GM12878 (cell line): Measurements from ENCODE around the gene DCAF11. TPM values are rescaled to one million over a fixed set of nuclear protein-coding genes. Genes with fewer than 3 reads are reported as not detected.
A peak's percentile ranks its signal among the peaks of the same experiment; 100 is the strongest.

Experiments
- ATAC-seq: fragments of 200-7000 bp; cut with Tn5 transposase; 3 replicates; pipeline ENCODE4 v1.9.1; 2020; ENCODE audit warnings: mild to moderate bottlenecking, moderate library complexity
- BruUV-seq: library from RNA; stranded (reverse); fragments of 400-500 nt; replicated peaks from 2 replicates; lab custom pipeline; 2021; lab: Mats Ljungman, UMichigan
- CTCF ChIA-PET: fragments of 300-600 bp; sonication (Branson Sonifier 250); formaldehyde crosslinking; extraction: SDS; loops from one replicate; lab custom pipeline; 2021; ENCODE audit warnings: inconsistent platforms; lab: Yijun Ruan, JAX
- POLR2A ChIA-PET: fragments of 350-600 bp; formaldehyde crosslinking; extraction: SDS; loops from one replicate; lab custom pipeline; 2021; ENCODE audit warnings: inconsistent platforms; lab: Charles Lee
- RAD21 ChIA-PET: fragments of 300-600 bp; sonication (Branson Sonifier 250); formaldehyde crosslinking; loops from one replicate; lab custom pipeline; 2023; ENCODE audit warnings: antibody characterized with exemption; ENCODE audit not compliant: unreplicated experiment; lab: Charles Lee
- SMC1A ChIA-PET: fragments of 300-600 bp; sonication (Branson Sonifier 250); formaldehyde crosslinking; loops from one replicate; lab custom pipeline; 2023; ENCODE audit not compliant: unreplicated experiment, uncharacterized antibody; lab: Charles Lee
- DNase-seq: peaks from one replicate; pipeline ENCODE4 v3.0.0-alpha.2; 2011; ENCODE audit warnings: low read depth, low spot score
- FAIRE-seq: peaks from 3 replicates; lab custom pipeline; 2011; peaks lifted over from hg19 to GRCh38; lab: Jason Lieb, UNC
- H2AFZ ChIP-seq: 2 replicates; pipeline ENCODE4 v1.6.0; 2011; ENCODE audit warnings: low read depth, low read length, control low read depth; ENCODE audit not compliant: control insufficient read depth
- H3K27ac ChIP-seq: 2 replicates; pipeline ENCODE4 v1.5.1; 2011; ENCODE audit warnings: control low read depth; ENCODE audit not compliant: control insufficient read depth, insufficient read depth
- H3K27me3 ChIP-seq, 2 experiments: replicated peaks in 1 of 2; 2 replicates each; pipeline versions ENCODE4 v1.6.0 to v1.6.1; 2011; ENCODE audit warnings: low read length in 1 of 2; ENCODE audit not compliant: control insufficient read depth in 2 of 2, insufficient read depth in 2 of 2
- H3K36me3 ChIP-seq, 2 experiments: 2 replicates each; pipeline ENCODE4 v1.5.1; 2011; ENCODE audit warnings: low read length in 1 of 2; ENCODE audit not compliant: control insufficient read depth in 2 of 2, insufficient read depth in 2 of 2
- H3K4me1 ChIP-seq: 2 replicates; pipeline ENCODE4 v1.6.1; 2011; ENCODE audit warnings: mild to moderate bottlenecking, low read length, moderate library complexity, mixed read lengths; ENCODE audit not compliant: control insufficient read depth, insufficient read depth
- H3K4me2 ChIP-seq: 2 replicates; pipeline ENCODE4 v1.6.0; 2011; ENCODE audit warnings: control low read depth; ENCODE audit not compliant: control insufficient read depth, insufficient read depth
- H3K4me3 ChIP-seq: fragments of 200-600 bp; sonication (generic); 2 replicates; pipeline ENCODE4 v1.5.1; 2016
- H3K79me2 ChIP-seq: 2 replicates; pipeline ENCODE4 v1.6.0; 2011; ENCODE audit warnings: low read length; ENCODE audit not compliant: control insufficient read depth, insufficient read depth
- H3K9ac ChIP-seq: 2 replicates; pipeline ENCODE4 v1.8.0; 2011; ENCODE audit warnings: low read length, control low read depth, mixed read lengths; ENCODE audit not compliant: control insufficient read depth, insufficient read depth
- H3K9me3 ChIP-seq: replicated peaks from 3 replicates; pipeline ENCODE4 v1.5.1; 2011; ENCODE audit warnings: mild to moderate bottlenecking, low read length; ENCODE audit not compliant: control insufficient read depth, insufficient read depth
- H4K20me1 ChIP-seq: 2 replicates; pipeline ENCODE4 v1.6.0; 2011; ENCODE audit not compliant: control insufficient read depth, insufficient read depth
- ATF7 ChIP-seq: fragments of 450-650 bp; IDR thresholded peaks from 2 replicates; pipeline ENCODE4 v1.6.1; 2016; ENCODE audit warnings: low read depth, mild to moderate bottlenecking
- CHD2 ChIP-seq: IDR thresholded peaks from 2 replicates; pipeline ENCODE4 v1.6.1; 2011; ENCODE audit warnings: low read depth, low read length, improper control_type of control experiment, borderline replicate concordance
- FOS ChIP-seq: IDR thresholded peaks from 3 replicates; pipeline ENCODE4 v1.6.1; 2011; ENCODE audit warnings: borderline replicate concordance; ENCODE audit not compliant: insufficient read length; ENCODE audit errors: extremely low read depth
- FOXM1 ChIP-seq: IDR thresholded peaks from 2 replicates; pipeline ENCODE4 v1.6.1; 2012; ENCODE audit warnings: low read depth, mild to moderate bottlenecking, inconsistent platforms, low read length, moderate library complexity
- HDAC2 ChIP-seq: fragments of 200-600 bp; sonication (generic); IDR thresholded peaks from 2 replicates; pipeline ENCODE4 v1.6.1; 2017
- MYB ChIP-seq: fragments of 150-350 bp; IDR thresholded peaks from 2 replicates; pipeline ENCODE4 v1.6.1; 2014; ENCODE audit warnings: mild to moderate bottlenecking, low read depth, low read length, borderline replicate concordance
- NR2C1 ChIP-seq: fragments of 450-650 bp; IDR thresholded peaks from 2 replicates; pipeline ENCODE4 v1.6.1; 2017; ENCODE audit warnings: antibody characterized with exemption, mild to moderate bottlenecking, moderate library complexity
- RB1 ChIP-seq: fragments of 450-650 bp; formaldehyde crosslinking; IDR thresholded peaks from 2 replicates; pipeline ENCODE4 v1.6.1; 2017; ENCODE audit warnings: mild to moderate bottlenecking, borderline replicate concordance
- SP1 ChIP-seq: IDR thresholded peaks from one replicate; pipeline ENCODE4 v1.6.1; 2011; ENCODE audit warnings: low read depth, low read length
- TBL1XR1 ChIP-seq: IDR thresholded peaks from 2 replicates; pipeline ENCODE4 v1.6.1; 2012; ENCODE audit warnings: low read depth, low read length, improper control_type of control experiment
- TCF12 ChIP-seq: IDR thresholded peaks from 2 replicates; pipeline ENCODE4 v1.6.1; 2011; ENCODE audit warnings: low read depth, mild to moderate bottlenecking, low read length
- TCF7 ChIP-seq: IDR thresholded peaks from 2 replicates; pipeline ENCODE4 v1.6.1; 2014; ENCODE audit warnings: antibody characterized with exemption, borderline replicate concordance
- YBX1 ChIP-seq: fragments of 450-650 bp; IDR thresholded peaks from 2 replicates; pipeline ENCODE4 v1.6.1; 2016; ENCODE audit warnings: antibody characterized with exemption
- ZZZ3 ChIP-seq: IDR thresholded peaks from 2 replicates; pipeline ENCODE4 v1.6.1; 2011; ENCODE audit warnings: low read depth; ENCODE audit not compliant: control insufficient read depth, insufficient read length
- WGBS: methylation state at CpG from one replicate; pipeline ENCODE4 v1.1.6; 2016; ENCODE audit warnings: low lambda C conversion rate; ENCODE audit not compliant: insufficient replicate concordance, insufficient coverage; ENCODE audit errors: missing lambda C conversion rate; 5-methylcytosine and 5-hydroxymethylcytosine counted together
- in situ Hi-C: fragments of 300-500 bp; cut with MboI; formaldehyde crosslinking; loops from 9 replicates; pipeline ENCODE4 v1.14.3; 2018; ENCODE audit warnings: mixed read lengths
- intact Hi-C: fragments of 100-400 bp; cut with micrococcal nuclease; formaldehyde crosslinking; loops from one replicate; pipeline ENCODE4 v1.14.2; 2022; ENCODE audit not compliant: unreplicated experiment
- polyA plus RNA-seq, 11 experiments: library from polyadenylated mRNA; depleted of rRNA in 4 of 11; unstranded in 6 of 11; stranded (reverse) in 5 of 11; fragments of >200 nt; fragmentation: Nextera tagmentation in 4 of 11; fragmentation: Illumina TruSeq in 1 of 11; extraction: Ambion mirVana in 4 of 11; extraction: Trizol in 1 of 11; gene quantifications; 1 replicate in 1 of 11; 2 replicates in 10 of 11; pipeline versions ENCODE4 v1.2.1 to v1.2.3, GENCODE V29; 2011 to 2016; ENCODE audit warnings: inconsistent platforms in 2 of 11, missing spikeins in 2 of 11, low read depth in 1 of 11
- total RNA-seq, 4 experiments: library from RNA; depleted of rRNA in 3 of 4; stranded (reverse); fragments of >200 nt in 3 of 4; fragmentation: Illumina TruSeq in 1 of 4; extraction: Trizol in 1 of 4; gene quantifications; 2 replicates each; pipeline versions ENCODE4 v1.2.1 to v1.2.3, GENCODE V29; 2013 to 2021
- TF ChIP-seq, protein P1 (sequence below): IDR thresholded peaks from 2 replicates; pipeline ENCODE4 v1.6.1; 2011; ENCODE audit warnings: borderline replicate concordance, low read depth, mild to moderate bottlenecking, moderate library complexity, mixed read lengths, low read length; ENCODE audit not compliant: insufficient read depth; ENCODE audit errors: extremely low read length
- TF ChIP-seq, protein P2 (sequence below): fragments of 450-650 bp; conservative IDR thresholded peaks from 2 replicates; pipeline ENCODE4 v1.6.1; 2017; ENCODE audit warnings: mild to moderate bottlenecking, moderate library complexity
- TF ChIP-seq, protein P3 (sequence below): fragments of 450-650 bp; IDR thresholded peaks from 2 replicates; pipeline ENCODE4 v1.6.1; 2018; ENCODE audit warnings: borderline replicate concordance, mild to moderate bottlenecking; ENCODE audit not compliant: partially characterized antibody

The DCAF11 gene
- total and polyA plus RNA-seq, 10 of the 15 experiments (the other 5 are each of a cell fraction or from before 2014, with no cell fraction given): 13.4 to 91.2 (median 68.7) TPM

DNA sequence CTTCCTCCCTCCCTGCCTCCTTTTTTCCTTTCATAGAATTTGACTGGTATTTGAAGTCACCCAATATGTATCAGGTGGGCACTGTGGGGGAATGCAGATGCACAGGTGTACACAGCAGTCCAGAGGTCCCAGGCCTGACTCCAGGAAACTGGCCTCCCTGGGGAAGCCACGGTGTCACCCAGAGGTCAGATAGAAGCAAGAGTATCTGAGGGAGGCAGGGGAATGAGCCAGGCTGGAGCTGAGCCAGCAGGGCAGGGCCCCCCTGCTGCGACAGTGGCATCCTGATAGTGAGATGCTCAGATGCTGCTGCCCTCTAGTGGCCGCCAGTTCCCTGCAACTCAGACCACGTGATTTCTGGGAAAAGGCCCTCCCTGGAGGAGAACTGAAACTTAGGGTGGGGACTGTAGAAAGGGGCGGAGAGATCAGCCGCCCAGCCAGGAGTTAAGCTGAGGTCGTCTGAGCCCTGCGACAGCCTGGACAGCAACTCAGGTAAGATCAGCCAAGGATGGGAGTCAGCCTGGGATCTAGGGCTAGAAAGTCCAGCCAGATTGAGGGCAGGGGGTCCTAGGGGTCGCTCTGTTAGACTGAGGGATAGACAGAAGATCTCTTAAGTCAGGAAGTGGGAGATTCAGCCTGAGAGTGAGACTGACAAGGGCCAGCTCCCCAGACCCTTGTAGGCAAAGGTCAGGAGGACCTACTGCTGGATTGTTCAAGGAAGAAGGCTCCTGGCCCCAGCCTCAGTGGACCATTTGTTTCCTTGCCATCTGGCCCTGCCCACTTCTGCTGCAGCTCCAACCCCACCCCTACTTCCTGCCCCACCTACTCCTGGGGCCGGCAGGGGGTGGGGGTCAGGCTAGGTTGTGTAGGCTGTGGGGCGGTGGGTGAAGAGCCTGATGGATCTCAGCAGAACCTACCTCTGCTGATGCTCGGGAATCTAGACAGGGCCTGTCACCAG lies 46.5 kb downstream of the DCAF11 start, which contains the start of gene IRF9:
Gene IRF9, plus strand, starts transcription at position 416 of the 955 bp plus-strand sequence. CDS start 880 bp downstream, outside the sequence.
- ChIA-PET CTCF (interaction anchor here (0.8 to 4.2 kb wide), 39 partner anchors 9 to 529 kb away, joined by 3 to 63 read pairs (median 5); partner anchors contain the start of genes CARMIL3, CHMP4A, CIDEB and DCAF11), SMC1A (interaction anchor here (0.7 to 4.9 kb wide), 32 partner anchors 10 to 146 kb away, joined by 3 to 54 read pairs (median 5); partner anchors contain the start of genes CHMP4A, CIDEB, DCAF11 and DHRS1), RAD21 (interaction anchor here (0.6 to 4.5 kb wide), 30 partner anchors 10 to 270 kb away, joined by 3 to 60 read pairs (median 8); partner anchors contain the start of genes CHMP4A, CIDEB, DCAF11 and EMC9), POLR2A (interaction anchor here (0.8 to 4.8 kb wide), 27 partner anchors 9 to 138 kb away, joined by 3 to 99 read pairs (median 8); partner anchors contain the start of genes CHMP4A, DCAF11, DHRS1 and EMC9)
- DNase-seq: peak; percentile 98
- peak within 1 kb of the TSS; percentile 96 for H3K27ac ChIP-seq
- H3K36me3 ChIP-seq: peaks cover 42 to 50% of the 10 kb centered on the region in 2 experiments
- H3K4me3 ChIP-seq: peak within 1 kb of the TSS; percentile 99
- intact Hi-C loops (loop anchor here (1.0 kb wide), 6 partner anchors 14 to 147 kb away; partner anchors contain the start of genes CHMP4A, DCAF11, NRL and RNF31), in situ Hi-C loops (no loop called here)
- peak within 1 kb of the TSS; percentile 14 for H2AFZ ChIP-seq
- no TSS peak for BruUV-seq
- peak; percentile 97 for FAIRE-seq
- H3K27me3 ChIP-seq: no peaks in the 10 kb centered on the region
- WGBS: 0% methylated on average over 12 of the region's 12 CpGs
- H3K9ac ChIP-seq: peak within 1 kb of the TSS; percentile 83
- peaks cover 43% of the 10 kb centered on the region for H3K79me2 ChIP-seq
- H3K4me2 ChIP-seq: peak within 1 kb of the TSS; percentile 90
- H3K9me3 ChIP-seq: no peaks in the 10 kb centered on the region
- peak; percentile 91 for ATAC-seq
- H4K20me1 ChIP-seq: no peaks in the 10 kb centered on the region
- peaks cover 38% of the 10 kb centered on the region for H3K4me1 ChIP-seq
- TF ChIP-seq NR2C1 (no peak), TCF12 (peak; percentile 63; the same call in 1 of the 2 replicates), SP1 (peak; percentile 48), ZZZ3 (no peak), TCF7 (peak; percentile 41; the same call in 1 of the 2 replicates), TBL1XR1 (peak; percentile 69; the same call in 1 of the 2 replicates), YBX1 (no peak), HDAC2 (no peak), FOXM1 (peak; percentile 72; the same call in 1 of the 2 replicates), CHD2 (peak; percentile 66; the same call in 1 of the 2 replicates), RB1 (peak; percentile 74), ATF7 (peak; percentile 63; the same call in 1 of the 2 replicates), MYB (no peak), FOS (no peak)
- TF ChIP-seq, protein P1, sequence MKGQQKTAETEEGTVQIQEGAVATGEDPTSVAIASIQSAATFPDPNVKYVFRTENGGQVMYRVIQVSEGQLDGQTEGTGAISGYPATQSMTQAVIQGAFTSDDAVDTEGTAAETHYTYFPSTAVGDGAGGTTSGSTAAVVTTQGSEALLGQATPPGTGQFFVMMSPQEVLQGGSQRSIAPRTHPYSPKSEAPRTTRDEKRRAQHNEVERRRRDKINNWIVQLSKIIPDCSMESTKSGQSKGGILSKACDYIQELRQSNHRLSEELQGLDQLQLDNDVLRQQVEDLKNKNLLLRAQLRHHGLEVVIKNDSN: peak; percentile 95
- TF ChIP-seq, protein P2, sequence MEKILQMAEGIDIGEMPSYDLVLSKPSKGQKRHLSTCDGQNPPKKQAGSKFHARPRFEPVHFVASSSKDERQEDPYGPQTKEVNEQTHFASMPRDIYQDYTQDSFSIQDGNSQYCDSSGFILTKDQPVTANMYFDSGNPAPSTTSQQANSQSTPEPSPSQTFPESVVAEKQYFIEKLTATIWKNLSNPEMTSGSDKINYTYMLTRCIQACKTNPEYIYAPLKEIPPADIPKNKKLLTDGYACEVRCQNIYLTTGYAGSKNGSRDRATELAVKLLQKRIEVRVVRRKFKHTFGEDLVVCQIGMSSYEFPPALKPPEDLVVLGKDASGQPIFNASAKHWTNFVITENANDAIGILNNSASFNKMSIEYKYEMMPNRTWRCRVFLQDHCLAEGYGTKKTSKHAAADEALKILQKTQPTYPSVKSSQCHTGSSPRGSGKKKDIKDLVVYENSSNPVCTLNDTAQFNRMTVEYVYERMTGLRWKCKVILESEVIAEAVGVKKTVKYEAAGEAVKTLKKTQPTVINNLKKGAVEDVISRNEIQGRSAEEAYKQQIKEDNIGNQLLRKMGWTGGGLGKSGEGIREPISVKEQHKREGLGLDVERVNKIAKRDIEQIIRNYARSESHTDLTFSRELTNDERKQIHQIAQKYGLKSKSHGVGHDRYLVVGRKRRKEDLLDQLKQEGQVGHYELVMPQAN: peak; percentile 44; the same call in 1 of the 2 replicates
- TF ChIP-seq, protein P3, sequence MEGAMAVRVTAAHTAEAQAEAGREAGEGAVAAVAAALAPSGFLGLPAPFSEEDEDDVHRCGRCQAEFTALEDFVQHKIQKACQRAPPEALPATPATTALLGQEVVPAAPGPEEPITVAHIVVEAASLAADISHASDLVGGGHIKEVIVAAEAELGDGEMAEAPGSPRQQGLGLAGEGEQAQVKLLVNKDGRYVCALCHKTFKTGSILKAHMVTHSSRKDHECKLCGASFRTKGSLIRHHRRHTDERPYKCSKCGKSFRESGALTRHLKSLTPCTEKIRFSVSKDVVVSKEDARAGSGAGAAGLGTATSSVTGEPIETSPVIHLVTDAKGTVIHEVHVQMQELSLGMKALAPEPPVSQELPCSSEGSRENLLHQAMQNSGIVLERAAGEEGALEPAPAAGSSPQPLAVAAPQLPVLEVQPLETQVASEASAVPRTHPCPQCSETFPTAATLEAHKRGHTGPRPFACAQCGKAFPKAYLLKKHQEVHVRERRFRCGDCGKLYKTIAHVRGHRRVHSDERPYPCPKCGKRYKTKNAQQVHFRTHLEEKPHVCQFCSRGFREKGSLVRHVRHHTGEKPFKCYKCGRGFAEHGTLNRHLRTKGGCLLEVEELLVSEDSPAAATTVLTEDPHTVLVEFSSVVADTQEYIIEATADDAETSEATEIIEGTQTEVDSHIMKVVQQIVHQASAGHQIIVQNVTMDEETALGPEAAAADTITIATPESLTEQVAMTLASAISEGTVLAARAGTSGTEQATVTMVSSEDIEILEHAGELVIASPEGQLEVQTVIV: no peak
